NCI-H1048 (cell line): ENCODE measurements around the gene SLC29A4.
"Not testable (repeated sequence)": the region's sequence is repeated elsewhere in the genome, so short reads cannot be mapped to it uniquely, and the experiment has no call there.

ENCODE experiments used
- DNase-seq: peaks from one replicate; lab custom pipeline; 2025; lab: John Stamatoyannopoulos, UW

The SLC29A4 gene

DNA sequence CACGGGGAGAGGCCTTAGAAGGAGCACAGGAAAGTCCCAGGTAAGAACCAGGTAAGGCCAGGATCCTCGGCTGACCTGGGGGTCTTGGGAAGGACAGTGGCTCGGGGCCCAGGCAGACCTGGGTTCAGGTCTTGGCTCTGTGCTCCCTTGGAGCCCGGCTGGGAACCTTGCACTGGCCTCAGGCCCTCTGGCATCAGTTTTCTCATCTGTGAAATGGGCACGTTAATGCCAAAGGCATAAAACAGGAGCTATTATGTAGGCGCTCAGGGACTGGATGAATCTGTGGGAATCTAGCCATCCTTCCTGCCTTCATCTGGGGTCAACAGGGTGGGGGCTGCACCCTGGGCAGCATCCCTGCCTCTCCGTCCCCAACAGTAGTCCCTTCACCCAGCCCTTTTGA is 8.3 kb upstream of the SLC29A4 start:
- DNase-seq: no peak

DNA sequence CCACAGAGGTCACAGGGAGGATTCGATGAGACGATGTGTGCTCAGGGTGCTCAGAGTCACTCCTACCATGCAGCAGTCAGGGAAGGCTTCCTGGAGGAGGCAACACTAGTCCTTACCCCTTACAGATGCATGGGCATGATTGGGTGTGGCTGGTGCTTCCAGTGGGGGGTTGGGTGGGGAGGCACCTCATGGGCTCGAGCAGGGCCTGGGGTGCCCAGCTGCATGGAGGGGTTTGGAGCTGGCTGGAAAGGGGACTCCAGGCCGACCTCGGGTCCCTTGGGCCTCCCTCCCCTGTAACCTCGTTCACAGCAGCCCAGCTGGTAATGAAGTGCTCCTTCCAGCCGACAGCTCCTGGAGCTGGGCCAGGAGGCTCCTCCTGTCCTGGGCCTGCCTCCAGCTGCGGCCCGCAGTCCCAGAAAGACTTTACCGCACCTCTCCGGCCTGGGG is 7.7 kb upstream of the SLC29A4 start:
- not testable (repeated sequence) for DNase-seq

DNA sequence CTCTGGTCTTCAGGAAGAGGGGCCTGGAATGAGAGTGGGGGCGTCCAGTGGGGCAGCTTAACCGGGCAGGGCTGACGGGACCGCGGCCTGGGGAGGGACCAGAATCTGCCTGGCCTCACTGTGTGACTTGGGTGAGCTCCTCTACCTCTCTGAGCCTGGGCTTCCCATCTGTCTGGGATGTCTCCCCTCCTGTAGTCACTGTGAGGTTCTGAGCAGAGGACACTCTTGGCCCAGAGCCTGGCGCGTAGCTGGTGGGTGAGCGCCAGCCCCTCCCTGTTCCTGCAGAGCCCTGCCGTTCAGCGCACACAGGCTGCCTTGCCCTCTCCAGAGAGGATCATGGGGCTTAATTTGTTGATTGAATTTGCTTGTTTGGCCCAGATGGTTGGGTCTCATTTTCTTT is 7.2 kb upstream of the SLC29A4 start:
- not testable (repeated sequence) for DNase-seq

DNA sequence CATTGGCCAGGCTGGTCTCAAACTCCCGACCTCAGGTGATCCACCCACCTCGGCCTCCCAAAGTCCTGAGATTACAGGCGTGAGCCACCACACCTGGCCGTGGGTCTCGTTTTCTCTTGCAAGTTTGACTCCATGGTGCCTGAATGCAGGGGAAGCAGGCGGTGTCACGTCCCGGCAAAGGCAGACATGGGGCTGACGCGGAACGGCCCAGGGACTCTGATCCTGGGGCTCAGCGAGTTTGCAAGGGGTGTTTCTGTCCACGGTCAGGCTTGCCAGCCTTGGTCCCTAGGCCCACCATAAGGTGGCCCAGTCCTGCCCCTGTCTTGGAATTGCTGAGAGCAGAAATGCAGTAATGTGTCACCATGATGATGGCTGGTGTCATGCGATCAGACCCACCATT is 6.6 kb upstream of the SLC29A4 start:
- DNase-seq: not testable (repeated sequence)

DNA sequence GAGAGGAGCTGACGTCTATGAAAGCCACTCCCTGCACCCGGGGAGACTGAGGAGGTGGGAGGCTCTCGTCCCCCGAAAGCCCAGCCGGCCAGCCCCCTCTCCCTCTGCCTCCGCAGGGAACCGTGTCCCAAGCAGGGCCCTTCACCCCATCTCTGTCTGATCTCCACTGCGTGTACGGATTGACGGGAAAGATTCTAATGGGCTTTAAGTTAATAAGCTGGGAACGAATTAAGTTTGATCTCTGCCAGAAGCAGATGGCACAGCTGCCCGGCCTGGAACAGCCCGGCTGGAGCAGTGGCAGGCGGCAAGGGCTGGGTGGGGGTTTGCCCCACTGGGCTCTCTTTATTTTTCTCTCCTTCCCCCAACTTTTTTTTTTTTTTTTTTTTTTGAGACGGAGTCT is 6.1 kb upstream of the SLC29A4 start:
- no peak for DNase-seq

DNA sequence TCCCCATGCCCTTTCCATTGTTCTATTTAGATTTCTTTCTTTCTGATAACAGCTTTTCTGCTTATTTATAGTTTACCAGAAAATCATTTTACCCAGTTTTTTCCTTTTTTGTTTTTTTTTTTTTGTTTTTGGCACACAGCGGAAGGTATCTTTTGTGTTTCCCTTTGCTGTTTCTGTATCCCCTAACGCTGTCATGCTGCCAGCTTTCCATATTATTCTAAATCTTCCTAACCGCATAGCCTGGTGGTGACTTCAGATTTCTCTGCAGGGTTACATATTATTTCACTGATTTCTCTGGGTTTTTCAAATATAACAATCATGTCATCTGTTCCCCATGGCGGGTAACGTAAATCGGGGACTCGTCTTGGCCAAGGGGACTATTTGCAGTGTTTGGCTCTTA is 4.0 kb upstream of the SLC29A4 start:
- DNase-seq: no peak

DNA sequence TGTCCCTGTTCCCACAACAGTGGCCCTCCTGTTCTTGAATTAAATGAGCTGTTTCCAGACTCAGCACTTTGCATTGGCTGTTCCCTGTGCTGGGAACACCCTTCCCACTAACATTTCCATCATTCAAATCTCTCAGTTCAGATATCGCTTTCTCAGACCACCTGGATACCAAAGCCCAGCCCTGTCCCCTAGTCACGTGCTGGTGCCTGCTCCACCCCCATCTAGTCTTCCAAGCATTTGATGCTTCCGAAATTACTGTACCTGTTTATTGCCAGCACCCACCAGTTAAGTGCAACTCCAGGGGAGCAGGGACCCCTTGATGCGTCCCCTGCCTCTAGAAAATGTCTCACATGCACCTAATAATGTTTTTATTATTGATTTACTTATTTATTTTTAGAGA is 3.0 kb upstream of the SLC29A4 start:
- no peak for DNase-seq

DNA sequence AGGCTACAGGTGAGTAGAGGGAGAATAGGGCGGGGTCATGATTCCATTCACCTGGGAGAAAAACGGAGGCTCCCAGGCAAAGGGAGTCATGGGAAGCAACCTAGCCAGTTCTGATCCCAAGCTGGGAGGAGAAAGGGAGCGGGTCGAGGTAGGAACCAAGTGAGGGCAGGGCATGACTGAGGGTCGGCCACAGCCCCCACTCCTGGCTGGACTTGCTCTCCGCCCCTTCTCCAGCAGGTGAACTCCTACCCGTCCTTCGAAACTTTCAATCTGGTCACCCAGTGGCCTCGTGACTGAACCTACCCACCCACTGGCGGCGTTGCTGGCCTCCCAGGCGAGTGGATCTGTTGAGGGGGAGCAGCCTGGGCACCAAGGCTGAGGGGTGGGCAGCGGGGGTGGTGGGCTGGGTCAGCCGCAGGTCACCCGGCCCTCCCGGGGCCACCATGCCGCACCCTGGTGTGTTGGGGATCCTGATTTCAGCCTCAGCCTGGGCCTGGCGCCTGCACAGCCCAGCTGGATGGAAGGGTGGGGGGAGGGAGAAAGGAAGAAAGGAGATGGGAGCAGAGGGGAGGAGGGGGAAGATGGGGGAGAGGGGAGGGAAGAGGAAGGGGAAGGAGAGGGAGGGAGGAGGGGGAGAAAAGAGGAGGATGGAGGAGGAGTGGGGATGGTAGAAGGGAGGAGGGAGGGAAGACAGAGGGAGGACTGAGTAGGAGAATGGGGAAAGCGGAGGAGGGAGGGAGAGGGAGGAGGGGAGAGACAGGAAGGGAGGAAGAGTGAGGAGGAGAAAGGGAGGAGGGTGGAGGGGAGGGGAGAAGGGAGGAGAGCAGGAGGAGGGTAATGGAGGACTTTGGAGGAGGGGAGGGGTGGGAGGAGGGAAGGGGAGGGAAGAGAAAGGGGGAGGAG is 894 bp upstream of the SLC29A4 start:
- not testable (repeated sequence) for DNase-seq

DNA sequence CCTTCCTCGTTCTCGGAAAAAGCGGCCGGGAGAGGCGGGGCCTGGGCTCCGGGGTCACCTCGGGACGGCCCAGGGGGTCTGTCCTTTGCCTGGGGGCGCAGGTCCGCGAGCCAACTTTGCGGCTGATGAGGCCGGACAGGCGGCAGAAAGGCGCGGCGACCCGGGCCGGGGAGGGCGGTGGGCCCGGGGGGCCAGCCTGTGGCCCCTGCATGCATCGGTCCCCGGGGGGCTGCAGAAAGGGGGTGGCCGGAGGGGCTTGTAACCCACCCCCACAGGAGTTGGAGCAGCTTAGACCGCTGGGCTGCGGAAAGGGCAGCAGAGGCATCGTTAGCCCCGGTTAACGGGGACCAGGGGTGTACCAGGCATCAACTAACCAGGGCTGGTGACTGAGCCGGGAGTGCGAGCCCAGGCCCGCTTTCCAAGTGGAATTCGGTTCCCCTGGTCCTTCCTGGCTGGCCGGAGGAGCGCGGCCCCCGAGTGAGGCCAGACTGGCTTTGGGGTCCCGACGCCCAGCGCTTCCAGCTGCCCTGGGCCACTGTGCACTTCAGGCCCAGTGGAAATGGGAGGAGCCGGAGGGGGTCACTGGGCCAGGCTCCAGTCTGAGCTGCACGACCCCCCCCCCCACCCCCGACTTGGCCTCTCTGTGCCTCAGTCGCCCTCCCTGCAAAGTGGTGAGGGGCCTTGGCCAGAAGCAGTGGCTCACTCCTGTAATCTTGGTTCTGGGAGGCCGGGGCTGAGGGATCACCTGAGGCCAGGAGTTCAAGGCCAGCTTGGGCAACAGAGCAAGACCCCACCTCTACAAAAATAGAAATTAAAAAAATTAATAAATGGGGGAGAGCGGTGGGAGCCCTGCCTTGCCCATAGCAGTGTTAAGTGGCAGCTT is 919 bp downstream of the SLC29A4 start:
- no peak for DNase-seq

DNA sequence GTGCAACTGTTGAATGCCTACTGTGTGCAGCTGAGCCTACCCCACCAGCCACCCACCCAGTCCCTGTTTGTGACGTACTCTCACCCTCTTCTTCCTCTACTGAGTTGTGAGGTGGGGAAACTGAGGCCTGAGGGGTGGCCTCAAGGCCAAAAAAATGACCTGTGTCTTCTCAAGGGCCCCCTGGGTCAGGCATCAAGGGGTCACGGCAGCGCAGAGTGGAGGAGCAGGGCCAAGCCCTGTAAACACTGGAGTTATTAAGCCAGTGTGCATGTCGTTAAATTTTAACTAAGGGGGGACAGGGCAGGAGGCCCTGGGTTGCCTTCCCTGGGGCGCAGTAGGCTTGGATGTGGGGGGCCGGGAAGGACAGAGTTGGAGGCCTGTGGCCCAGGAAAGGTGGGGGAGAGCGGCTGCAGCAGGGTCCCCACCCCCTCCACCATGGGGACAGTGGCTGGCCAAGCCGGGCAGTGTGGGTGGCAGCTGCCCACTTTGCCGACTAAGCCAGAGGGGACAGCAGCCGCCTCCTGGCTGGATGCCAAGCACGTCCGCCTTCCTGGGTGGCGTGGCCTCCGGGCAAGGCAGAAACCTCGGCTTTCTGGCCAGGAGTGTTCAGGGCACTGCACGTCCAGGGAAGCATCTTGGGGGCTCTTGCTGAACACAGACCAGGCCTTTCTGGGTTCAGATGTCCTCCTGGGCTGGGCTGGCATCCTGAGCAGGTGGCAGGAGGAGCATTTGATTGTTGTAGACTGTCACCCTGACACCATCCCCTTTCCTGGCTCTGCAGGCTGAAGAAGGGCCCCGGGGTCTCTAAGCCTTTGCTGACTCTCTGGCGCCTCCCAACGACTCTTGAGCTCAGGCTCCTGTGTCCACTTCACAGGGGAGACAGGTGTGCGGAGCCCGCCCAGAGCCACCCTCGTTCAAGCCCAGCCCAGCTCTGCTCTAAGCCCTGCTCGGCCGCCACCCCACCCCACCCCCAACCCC is 1.9 kb downstream of the SLC29A4 start:
- DNase-seq: no peak

DNA sequence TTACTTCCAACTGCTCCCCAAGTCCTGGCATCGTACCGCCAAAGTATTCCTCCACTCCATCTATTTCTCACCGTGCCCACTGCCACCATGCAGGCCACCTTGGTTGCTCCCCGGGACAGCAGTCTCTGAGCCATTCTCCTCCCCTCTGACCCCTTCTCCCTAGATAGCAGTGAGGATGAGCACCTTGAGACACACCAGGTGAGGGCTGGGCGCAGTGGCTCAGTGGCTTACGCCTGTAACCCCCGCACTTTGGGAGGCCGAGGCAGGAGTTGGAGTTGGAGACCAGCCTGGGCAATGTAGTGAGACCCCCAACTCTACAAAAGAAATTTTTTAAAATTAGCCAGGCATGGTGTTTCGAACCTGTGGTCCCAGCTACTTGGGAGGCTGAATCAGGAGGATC is 4.2 kb downstream of the SLC29A4 start:
- DNase-seq: no peak

DNA sequence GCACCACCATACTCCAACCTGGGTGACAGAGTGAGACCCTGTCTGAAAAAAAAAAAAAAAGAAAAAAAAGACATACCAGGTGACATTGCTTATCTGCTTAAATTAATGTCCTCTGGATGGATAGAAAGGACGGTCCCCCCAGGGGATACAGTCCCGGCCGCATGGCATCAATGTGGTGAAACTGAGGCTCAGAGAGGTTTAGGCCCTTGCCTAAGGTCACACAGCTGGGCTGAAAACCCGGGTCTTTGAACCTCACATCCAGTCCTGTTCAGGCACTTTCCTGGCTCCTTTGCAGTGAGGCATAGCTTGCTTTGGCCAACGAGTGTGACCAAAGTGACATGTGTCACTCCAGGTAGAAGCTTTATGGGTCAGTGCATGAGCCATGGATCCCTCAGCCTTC is 4.6 kb downstream of the SLC29A4 start:
- DNase-seq: not testable (repeated sequence)

DNA sequence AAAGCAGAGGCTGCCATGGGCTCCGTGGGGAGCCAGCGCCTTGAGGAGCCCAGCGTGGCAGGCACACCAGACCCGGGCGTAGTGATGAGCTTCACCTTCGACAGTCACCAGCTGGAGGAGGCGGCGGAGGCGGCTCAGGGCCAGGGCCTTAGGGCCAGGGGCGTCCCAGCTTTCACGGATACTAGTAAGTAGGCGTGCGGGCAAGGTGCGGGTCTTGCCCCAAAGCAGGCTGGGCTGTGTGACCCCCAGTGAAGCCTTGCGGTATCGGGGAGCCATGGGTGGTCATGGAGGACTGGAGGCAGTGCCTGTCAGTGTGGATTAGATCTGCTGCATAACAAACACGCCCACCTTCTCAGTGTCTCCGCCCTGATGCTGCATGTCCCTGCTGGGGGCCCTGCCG is 5.1 kb downstream of the SLC29A4 start:
- DNase-seq: no peak

DNA sequence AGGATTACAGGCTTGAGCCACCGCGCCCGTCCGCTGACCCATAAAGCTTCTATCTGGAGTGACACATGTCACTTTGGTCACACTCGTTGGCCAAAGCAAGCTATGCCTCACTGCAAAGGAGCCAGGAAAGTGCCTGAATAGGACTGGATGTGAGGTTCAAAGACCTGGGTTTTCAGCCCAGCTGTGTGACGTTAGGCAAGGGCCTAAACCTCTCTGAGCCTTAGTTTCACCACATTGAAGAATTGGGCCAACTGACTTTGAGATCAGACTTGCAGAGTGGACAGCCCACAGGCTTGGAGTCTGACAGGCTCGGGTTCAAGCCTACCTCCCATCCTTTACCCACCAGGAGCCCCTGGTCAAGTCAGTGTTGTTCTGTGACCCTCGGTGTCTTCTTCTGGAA is 5.8 kb downstream of the SLC29A4 start:
- DNase-seq: not testable (repeated sequence)

DNA sequence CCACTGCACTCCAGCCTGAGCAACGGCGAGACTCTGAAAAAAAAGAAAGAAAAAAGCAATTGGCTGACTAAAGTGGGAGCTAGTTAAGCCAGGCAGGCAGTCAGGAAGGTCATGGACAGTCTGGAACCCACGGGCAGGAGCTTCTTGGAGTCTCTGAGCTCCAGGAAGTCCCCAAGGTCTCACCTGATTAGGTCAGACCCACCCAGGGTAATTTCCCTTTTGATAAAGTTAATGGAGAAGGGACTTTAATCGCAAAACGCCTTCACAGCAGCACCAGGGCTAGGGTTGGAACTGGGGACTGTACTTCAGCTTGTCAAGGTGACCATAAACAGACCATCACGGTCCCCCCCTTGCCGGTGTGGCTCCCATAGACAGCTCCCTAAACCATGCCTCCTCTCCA is 6.6 kb downstream of the SLC29A4 start:
- no peak for DNase-seq

DNA sequence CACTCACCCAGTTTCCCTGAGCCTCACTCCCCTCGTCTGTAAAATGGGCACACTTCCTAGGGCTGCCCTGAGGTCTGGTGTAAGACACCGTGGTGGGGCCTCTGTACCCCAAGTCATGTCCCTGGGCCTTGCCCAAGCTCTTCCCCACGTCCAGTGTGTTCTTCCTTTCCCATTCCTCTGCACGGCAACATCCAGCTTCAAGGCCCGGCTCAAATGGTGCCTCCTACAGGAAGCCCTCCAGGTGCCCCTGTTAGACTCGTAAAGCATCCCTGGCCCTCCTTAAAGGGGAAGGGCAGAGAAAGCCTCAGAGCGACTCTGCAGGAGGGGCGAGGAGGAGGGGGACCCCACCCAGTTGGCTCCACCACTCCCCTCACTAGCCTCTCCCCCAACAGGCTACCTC is 8.6 kb downstream of the SLC29A4 start:
- no peak for DNase-seq

DNA sequence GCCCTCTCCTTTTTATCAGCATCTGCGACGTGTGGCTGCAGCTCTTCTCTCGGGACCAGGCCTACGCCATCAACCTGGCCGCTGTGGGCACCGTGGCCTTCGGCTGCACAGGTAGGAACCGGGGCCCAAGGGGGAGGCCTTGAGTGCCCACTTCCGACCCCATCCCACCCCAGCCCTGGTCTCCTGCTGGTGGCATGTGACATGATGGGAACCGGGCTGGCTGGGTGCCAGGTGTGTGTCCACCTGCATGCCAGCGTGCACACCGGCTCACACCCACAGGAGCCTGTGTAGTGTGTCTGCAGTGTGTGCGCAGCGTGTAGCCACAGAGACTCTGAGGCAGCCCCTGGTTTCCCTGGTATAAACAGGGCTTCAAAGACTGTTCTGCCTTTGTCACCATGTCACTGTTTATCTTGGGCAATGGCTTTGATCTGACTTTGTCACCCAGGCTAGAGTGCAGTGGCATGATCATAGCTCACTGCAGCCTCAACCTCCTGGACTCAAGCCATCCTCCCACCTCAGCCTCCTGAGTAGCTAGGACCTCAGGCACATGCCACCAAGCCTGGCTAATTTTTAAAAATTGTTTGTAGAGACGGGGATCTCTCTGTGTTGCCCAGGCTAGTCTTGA is 9.1 kb downstream of the SLC29A4 start:
- DNase-seq: not testable (repeated sequence)

DNA sequence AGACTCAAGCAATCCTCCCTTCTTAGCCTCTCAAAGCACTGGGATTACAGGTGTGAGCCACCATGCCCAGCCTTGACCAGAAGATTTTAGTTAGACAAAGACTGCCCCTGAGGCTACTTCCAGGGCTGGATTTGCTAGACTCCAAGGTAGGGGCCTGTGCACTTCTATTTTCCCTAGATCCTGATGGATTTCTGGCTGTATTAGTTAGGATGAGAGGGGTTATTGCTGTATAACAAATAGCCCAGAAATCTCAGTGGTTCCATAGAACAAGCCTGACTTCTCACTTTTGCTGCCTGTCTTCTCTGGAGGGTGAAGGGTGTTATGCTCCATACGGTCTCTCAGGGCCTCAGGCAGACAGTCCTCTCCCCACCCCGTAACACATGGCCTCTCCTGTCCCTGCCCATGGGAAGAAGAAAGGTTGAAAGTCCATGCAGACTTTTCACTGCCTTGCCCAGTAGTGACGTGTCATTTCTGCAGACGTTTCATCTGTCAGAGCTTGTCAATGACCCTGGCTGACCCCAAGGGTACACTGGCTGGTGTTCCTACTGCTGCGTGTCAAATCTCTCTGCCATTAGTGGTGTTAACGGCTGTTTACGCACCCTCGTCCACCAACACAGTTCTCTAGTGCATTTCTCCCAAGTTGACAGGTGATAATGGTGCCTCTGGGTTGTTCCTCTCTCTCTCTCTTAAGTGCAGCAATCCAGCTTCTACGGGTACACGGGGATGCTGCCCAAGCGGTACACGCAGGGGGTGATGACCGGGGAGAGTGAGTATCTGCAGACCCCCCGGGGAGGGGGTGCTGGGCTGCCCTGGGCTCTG is 11.6 kb downstream of the SLC29A4 start:
- DNase-seq: no peak

DNA sequence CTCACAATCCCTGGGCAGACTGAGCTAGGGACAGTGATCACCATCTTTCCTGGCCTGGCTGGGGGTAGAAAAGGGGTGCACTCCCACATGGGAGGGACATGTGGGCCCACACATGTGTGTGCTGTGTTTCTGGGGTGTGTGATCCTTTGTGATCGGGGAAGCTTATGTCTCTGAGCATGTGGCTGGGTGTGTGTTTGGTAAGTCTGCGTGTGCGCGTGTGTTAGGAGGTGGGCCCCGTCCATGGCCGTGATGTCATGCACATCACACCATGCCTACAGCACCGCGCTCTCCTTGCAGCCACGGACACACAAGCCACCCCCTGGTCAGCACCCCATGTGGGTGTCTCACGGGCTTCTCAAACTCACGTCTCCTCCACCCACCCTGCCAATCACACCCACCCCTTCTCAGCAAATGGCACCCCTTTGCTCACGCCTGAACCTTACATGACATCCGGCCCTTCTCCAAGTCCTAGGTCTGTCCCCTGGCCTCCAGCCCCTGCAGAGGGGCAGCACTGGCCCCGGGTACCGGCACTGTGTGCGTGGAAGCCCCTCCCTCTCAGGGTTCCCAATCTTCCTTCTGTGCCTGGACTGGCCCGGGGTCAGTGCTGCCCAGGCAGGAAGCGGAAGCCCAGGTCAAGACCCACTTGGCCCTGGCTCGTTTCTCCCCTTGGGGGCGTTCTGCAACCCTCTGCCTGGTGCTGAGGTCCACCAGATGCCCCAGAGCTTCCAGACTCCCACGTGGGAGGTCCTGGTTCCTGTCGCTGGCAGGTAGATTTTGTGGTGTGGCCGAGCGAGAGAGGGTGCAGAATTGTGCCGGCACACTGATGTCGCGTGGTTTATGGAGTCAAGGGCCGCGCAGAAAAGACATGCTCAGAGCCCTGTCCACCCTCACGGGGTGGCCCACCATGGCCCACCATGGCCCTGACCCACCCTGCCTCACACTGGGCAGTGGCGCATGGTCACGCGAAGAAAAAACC is 12.6 kb downstream of the SLC29A4 start:
- no peak for DNase-seq
